Gastrocnemius medialis (tissue), 4 donors: ENCODE data around the gene AGRP. TPM values are rescaled to one million over a fixed set of nuclear protein-coding genes. Genes with fewer than 3 reads are reported as not detected.
A peak's percentile ranks its signal among the peaks of the same experiment; 100 is the strongest.

Source experiments
- ATAC-seq, 2 donors: fragments of 150-250 bp; one replicate each; pipeline ENCODE4 v1.9.1; 2016
- DNase-seq, 2 donors: peaks; one replicate each; pipeline ENCODE4 v3.0.0-alpha.2; 2019
- H3K27ac ChIP-seq, 4 donors: fragments of 200-600 bp; sonication (generic); 1 replicate in 1 of 4; 2 replicates in 3 of 4; pipeline ENCODE4 v1.5.1; 2016 to 2018; ENCODE audit warnings: mild to moderate bottlenecking in 2 of 4, moderate library complexity in 1 of 4
- H3K27me3 ChIP-seq, 3 donors: fragments of 200-600 bp; sonication (generic) in 2 of 3; 1 replicate in 1 of 3; 2 replicates in 2 of 3; pipeline versions ENCODE4 v1.5.1 to v1.6.0; 2016 to 2019; ENCODE audit warnings: mild to moderate bottlenecking in 1 of 3, moderate library complexity in 1 of 3
- H3K36me3 ChIP-seq, 2 donors: fragments of 200-600 bp; sonication (generic) in 1 of 2; one replicate each; pipeline ENCODE4 v1.5.1; 2017 to 2018
- H3K4me1 ChIP-seq, 2 donors: fragments of 200-600 bp; sonication (generic) in 1 of 2; one replicate each; pipeline ENCODE4 v1.5.1; 2016 to 2017; ENCODE audit warnings: mild to moderate bottlenecking in 2 of 2
- H3K4me3 ChIP-seq, 4 donors: fragments of 200-600 bp; sonication (generic) in 3 of 4; 1 replicate in 1 of 4; 2 replicates in 3 of 4; pipeline ENCODE4 v1.5.1; 2016 to 2019; ENCODE audit warnings: mild to moderate bottlenecking in 2 of 4
- H3K9me3 ChIP-seq, 3 donors: fragments of 200-600 bp; sonication (generic) in 2 of 3; 1 replicate in 1 of 3; 2 replicates in 2 of 3; pipeline ENCODE4 v1.5.1; 2016 to 2019
- CTCF ChIP-seq, 5 experiments: fragments of 450-650 bp in 3 of 5; fragments of 200-600 bp in 2 of 5; sonication (generic) in 2 of 5; IDR thresholded peaks in 4 of 5; conservative IDR thresholded peaks in 1 of 5; 1 replicate in 4 of 5; 2 replicates in 1 of 5; pipeline ENCODE4 v1.5.1; 2016 to 2019; ENCODE audit warnings: antibody characterized with exemption in 5 of 5, mild to moderate bottlenecking in 3 of 5, moderate library complexity in 3 of 5
- POLR2A ChIP-seq, 2 donors: fragments of 450-650 bp; IDR thresholded peaks; one replicate each; pipeline ENCODE4 v1.6.1; 2017; ENCODE audit warnings: antibody characterized with exemption in 2 of 2, mild to moderate bottlenecking in 2 of 2, moderate library complexity in 2 of 2
- in situ Hi-C, 4 donors: fragments of 200-750 bp; cut with MboI; loops; one replicate each; pipeline versions ENCODE4 v1.15.0 to v1.8.0; 2017; ENCODE audit warnings: low sequenced_read_pairs in 4 of 4
- intact Hi-C: fragments of 100-400 bp; cut with DNase I; formaldehyde crosslinking; loops from one replicate; pipeline ENCODE4 v1.15.1; 2023; ENCODE audit warnings: low total_unique reads
- total RNA-seq, 4 donors: library from RNA; depleted of rRNA; stranded (reverse); fragments of >200 nt; gene quantifications; one replicate each; pipeline versions ENCODE4 v1.1.0 to v1.2.3, GENCODE V29; 2016

Gene AGRP
- total RNA-seq, 4 donors from 2014 or later: not detected

GRCh38 chr16:67443265-67443664 is 40.1 kb downstream of the AGRP start:
- H3K36me3 ChIP-seq: peaks cover 0 to 13% of the 10 kb centered on the region in 2 donors
- TF ChIP-seq POLR2A (IDR thresholded peaks at IDR 0.05) (no peak), CTCF (IDR thresholded peaks at IDR 0.05 in 4 of 5, conservative IDR thresholded peaks at IDR 0.05 in 1 of 5) (no peak)
- in situ Hi-C loops: no loop called here
- no peaks in the 10 kb centered on the region for H3K27me3 ChIP-seq
- H3K4me1 ChIP-seq: peaks cover 67 to 75% of the 10 kb centered on the region in 2 donors
- intact Hi-C loops: no loop called here
- DNase-seq (peak in 1 of 2 donors; percentile 65), ATAC-seq (peak; percentile 52 to 56)
- H3K27ac ChIP-seq: peak overlapping the region; percentile 6 to 66 (median 22)
- no peak overlapping the region for H3K4me3 ChIP-seq
- no peaks in the 10 kb centered on the region for H3K9me3 ChIP-seq

GRCh38 chr16:67442581-67443255 is 40.6 kb downstream of the AGRP start:
- no peak overlapping the region for H3K4me3 ChIP-seq
- in situ Hi-C loops: no loop called here
- H3K27me3 ChIP-seq: no peaks in the 10 kb centered on the region
- intact Hi-C loops: no loop called here
- H3K36me3 ChIP-seq: peaks cover 0 to 19% of the 10 kb centered on the region in 2 donors
- H3K9me3 ChIP-seq: no peaks in the 10 kb centered on the region
- DNase-seq (no peak), ATAC-seq (no peak)
- peaks cover 64 to 70% of the 10 kb centered on the region in 2 donors for H3K4me1 ChIP-seq
- H3K27ac ChIP-seq: peak overlapping the region; percentile 11 to 66 (median 38)
- TF ChIP-seq POLR2A (IDR thresholded peaks at IDR 0.05) (no peak), CTCF (IDR thresholded peaks at IDR 0.05 in 4 of 5, conservative IDR thresholded peaks at IDR 0.05 in 1 of 5) (no peak)

GRCh38 chr16:67441907-67442306 is 41.4 kb downstream of the AGRP start:
- Histone ChIP-seq H3K36me3 (peaks cover 0 to 26% of the 10 kb centered on the region in 2 donors), H3K9me3 (no peaks in the 10 kb centered on the region), H3K27ac (peak overlapping the region in 3 of 4 donors; percentile 11 to 64 (median 35)), H3K27me3 (no peaks in the 10 kb centered on the region), H3K4me3 (no peak overlapping the region), H3K4me1 (peaks cover 56 to 61% of the 10 kb centered on the region in 2 donors)
- intact Hi-C loops: no loop called here
- DNase-seq (peak; percentile 36 to 52), ATAC-seq (peak; percentile 22 to 56)
- in situ Hi-C loops: no loop called here
- TF ChIP-seq POLR2A (IDR thresholded peaks at IDR 0.05): no peak
- TF ChIP-seq CTCF (IDR thresholded peaks at IDR 0.05 in 4 of 5, conservative IDR thresholded peaks at IDR 0.05 in 1 of 5): no peak

GRCh38 chr16:67441271-67441753 is 42.0 kb downstream of the AGRP start:
- TF ChIP-seq CTCF (IDR thresholded peaks at IDR 0.05 in 4 of 5, conservative IDR thresholded peaks at IDR 0.05 in 1 of 5) (no peak), POLR2A (IDR thresholded peaks at IDR 0.05) (no peak)
- in situ Hi-C loops: no loop called here
- ATAC-seq (peak in 1 of 2 donors; percentile 24), DNase-seq (peak in 1 of 2 donors; percentile 48)
- Histone ChIP-seq H3K4me1 (peaks cover 50 to 55% of the 10 kb centered on the region in 2 donors), H3K27me3 (no peaks in the 10 kb centered on the region), H3K4me3 (no peak overlapping the region), H3K36me3 (peaks cover 0 to 26% of the 10 kb centered on the region in 2 donors), H3K27ac (peak overlapping the region in 3 of 4 donors; percentile 11 to 64 (median 35)), H3K9me3 (no peaks in the 10 kb centered on the region)
- intact Hi-C loops: no loop called here
